HepG2 (cell line): ENCODE results near the gene RPE65. TPM values are rescaled to one million over a fixed set of nuclear protein-coding genes. Genes with fewer than 3 reads are reported as not detected.

ENCODE experiments used
- CAMTA2 ChIP-seq: sonication (generic); formaldehyde crosslinking; IDR thresholded peaks from 2 replicates; pipeline ENCODE4 v1.4.0; 2020; ENCODE audit warnings: mild to moderate bottlenecking, missing genetic modification reagents, borderline replicate concordance
- HCFC1 ChIP-seq: fragments of 150-350 bp; IDR thresholded peaks from 2 replicates; pipeline ENCODE4 v1.6.1; 2014; ENCODE audit warnings: low read depth, low read length
- MXD4 ChIP-seq: IDR thresholded peaks from 2 replicates; pipeline ENCODE4 v1.6.1; 2016; ENCODE audit warnings: mild to moderate bottlenecking, missing biosample characterization, missing genetic modification reagents
- NCOA1 ChIP-seq: sonication (generic); formaldehyde crosslinking; IDR thresholded peaks from 2 replicates; pipeline ENCODE4 v1.9.0; 2021; ENCODE audit warnings: missing genetic modification reagents
- ZNF12 ChIP-seq: sonication (generic); formaldehyde crosslinking; IDR thresholded peaks from 2 replicates; pipeline ENCODE4 v1.5.0; 2020; ENCODE audit warnings: missing genetic modification reagents
- ZNF225 ChIP-seq: sonication (generic); formaldehyde crosslinking; IDR thresholded peaks from 2 replicates; pipeline ENCODE4 v1.4.0; 2020; ENCODE audit warnings: mild to moderate bottlenecking, missing genetic modification reagents
- ZNF382 ChIP-seq: sonication (generic); formaldehyde crosslinking; IDR thresholded peaks from 2 replicates; pipeline ENCODE4 v1.5.0; 2020; ENCODE audit warnings: missing genetic modification reagents, mild to moderate bottlenecking, borderline replicate concordance
- ZNF564 ChIP-seq: sonication (generic); formaldehyde crosslinking; IDR thresholded peaks from 2 replicates; pipeline ENCODE4 v1.8.1; 2023; ENCODE audit warnings: mild to moderate bottlenecking, missing genetic modification reagents
- polyA plus RNA-seq, 8 experiments: library from polyadenylated mRNA; depleted of rRNA in 3 of 8; stranded (reverse) in 7 of 8; unstranded in 1 of 8; fragments of >200 nt; fragmentation: Illumina TruSeq in 4 of 8; extraction: Trizol in 4 of 8; gene quantifications; 2 replicates each; pipeline versions ENCODE4 v1.2.1 to v1.2.3, GENCODE V29; 2011 to 2016; ENCODE audit warnings: low read depth in 4 of 8, missing spikeins in 1 of 8, mixed read lengths in 1 of 8; ENCODE audit not compliant: insufficient read depth in 1 of 8
- total RNA-seq, 5 experiments: library from RNA; depleted of rRNA; stranded (reverse); fragments of >200 nt; fragmentation: Illumina TruSeq; extraction: Trizol; gene quantifications; 2 replicates each; pipeline ENCODE4 v1.2.3, GENCODE V29; 2016; ENCODE audit warnings: low read depth in 1 of 5
- TF ChIP-seq, protein P1 (sequence below): sonication (generic); formaldehyde crosslinking; IDR thresholded peaks from 2 replicates; pipeline ENCODE4 v1.5.0; 2020; ENCODE audit warnings: mild to moderate bottlenecking, missing genetic modification reagents
- TF ChIP-seq, protein P2 (sequence below): sonication (generic); formaldehyde crosslinking; IDR thresholded peaks from 2 replicates; pipeline ENCODE4 v1.4.0; 2020; ENCODE audit warnings: missing genetic modification reagents
- TF ChIP-seq, protein P3 (sequence below): sonication (generic); formaldehyde crosslinking; IDR thresholded peaks from 2 replicates; pipeline ENCODE4 v1.4.0; 2020; ENCODE audit warnings: mild to moderate bottlenecking, missing genetic modification reagents
- TF ChIP-seq, protein P4 (sequence below): sonication (generic); formaldehyde crosslinking; IDR thresholded peaks from 2 replicates; pipeline ENCODE4 v1.8.0; 2022; ENCODE audit warnings: mild to moderate bottlenecking, missing genetic modification reagents, moderate library complexity

The RPE65 gene
- total and polyA plus RNA-seq, 2 of the 13 experiments (the other 11 are each of a cell fraction or from before 2014, with no cell fraction given): not detected

DNA sequence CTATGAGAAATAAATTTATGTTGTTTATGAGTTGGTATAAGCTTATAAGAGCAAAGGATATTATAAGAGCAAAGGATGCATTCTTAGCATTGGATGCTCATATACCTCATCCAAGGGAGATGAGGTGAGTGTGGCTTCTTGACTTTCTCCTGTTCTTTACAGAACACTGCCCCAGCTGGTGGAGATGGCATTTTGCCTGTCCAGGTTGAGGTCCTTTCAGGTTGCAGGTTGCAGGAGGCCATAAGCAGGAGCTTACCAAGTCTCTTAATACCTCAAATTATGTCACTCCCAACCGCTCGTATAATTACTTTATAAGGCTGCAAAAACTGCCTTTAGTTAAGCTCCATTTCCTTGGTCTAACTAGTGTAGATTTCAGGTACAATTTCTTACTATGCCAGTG lies 66.7 kb downstream of the RPE65 start (continued):
- TF ChIP-seq, protein P1, sequence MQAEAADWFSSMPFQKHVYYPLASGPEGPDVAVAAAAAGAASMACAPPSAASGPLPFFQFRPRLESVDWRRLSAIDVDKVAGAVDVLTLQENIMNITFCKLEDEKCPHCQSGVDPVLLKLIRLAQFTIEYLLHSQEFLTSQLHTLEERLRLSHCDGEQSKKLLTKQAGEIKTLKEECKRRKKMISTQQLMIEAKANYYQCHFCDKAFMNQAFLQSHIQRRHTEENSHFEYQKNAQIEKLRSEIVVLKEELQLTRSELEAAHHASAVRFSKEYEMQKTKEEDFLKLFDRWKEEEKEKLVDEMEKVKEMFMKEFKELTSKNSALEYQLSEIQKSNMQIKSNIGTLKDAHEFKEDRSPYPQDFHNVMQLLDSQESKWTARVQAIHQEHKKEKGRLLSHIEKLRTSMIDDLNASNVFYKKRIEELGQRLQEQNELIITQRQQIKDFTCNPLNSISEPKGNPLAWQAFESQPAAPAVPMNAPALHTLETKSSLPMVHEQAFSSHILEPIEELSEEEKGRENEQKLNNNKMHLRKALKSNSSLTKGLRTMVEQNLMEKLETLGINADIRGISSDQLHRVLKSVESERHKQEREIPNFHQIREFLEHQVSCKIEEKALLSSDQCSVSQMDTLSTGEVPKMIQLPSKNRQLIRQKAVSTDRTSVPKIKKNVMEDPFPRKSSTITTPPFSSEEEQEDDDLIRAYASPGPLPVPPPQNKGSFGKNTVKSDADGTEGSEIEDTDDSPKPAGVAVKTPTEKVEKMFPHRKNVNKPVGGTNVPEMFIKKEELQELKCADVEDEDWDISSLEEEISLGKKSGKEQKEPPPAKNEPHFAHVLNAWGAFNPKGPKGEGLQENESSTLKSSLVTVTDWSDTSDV: no peak
- TF ChIP-seq, protein P2, sequence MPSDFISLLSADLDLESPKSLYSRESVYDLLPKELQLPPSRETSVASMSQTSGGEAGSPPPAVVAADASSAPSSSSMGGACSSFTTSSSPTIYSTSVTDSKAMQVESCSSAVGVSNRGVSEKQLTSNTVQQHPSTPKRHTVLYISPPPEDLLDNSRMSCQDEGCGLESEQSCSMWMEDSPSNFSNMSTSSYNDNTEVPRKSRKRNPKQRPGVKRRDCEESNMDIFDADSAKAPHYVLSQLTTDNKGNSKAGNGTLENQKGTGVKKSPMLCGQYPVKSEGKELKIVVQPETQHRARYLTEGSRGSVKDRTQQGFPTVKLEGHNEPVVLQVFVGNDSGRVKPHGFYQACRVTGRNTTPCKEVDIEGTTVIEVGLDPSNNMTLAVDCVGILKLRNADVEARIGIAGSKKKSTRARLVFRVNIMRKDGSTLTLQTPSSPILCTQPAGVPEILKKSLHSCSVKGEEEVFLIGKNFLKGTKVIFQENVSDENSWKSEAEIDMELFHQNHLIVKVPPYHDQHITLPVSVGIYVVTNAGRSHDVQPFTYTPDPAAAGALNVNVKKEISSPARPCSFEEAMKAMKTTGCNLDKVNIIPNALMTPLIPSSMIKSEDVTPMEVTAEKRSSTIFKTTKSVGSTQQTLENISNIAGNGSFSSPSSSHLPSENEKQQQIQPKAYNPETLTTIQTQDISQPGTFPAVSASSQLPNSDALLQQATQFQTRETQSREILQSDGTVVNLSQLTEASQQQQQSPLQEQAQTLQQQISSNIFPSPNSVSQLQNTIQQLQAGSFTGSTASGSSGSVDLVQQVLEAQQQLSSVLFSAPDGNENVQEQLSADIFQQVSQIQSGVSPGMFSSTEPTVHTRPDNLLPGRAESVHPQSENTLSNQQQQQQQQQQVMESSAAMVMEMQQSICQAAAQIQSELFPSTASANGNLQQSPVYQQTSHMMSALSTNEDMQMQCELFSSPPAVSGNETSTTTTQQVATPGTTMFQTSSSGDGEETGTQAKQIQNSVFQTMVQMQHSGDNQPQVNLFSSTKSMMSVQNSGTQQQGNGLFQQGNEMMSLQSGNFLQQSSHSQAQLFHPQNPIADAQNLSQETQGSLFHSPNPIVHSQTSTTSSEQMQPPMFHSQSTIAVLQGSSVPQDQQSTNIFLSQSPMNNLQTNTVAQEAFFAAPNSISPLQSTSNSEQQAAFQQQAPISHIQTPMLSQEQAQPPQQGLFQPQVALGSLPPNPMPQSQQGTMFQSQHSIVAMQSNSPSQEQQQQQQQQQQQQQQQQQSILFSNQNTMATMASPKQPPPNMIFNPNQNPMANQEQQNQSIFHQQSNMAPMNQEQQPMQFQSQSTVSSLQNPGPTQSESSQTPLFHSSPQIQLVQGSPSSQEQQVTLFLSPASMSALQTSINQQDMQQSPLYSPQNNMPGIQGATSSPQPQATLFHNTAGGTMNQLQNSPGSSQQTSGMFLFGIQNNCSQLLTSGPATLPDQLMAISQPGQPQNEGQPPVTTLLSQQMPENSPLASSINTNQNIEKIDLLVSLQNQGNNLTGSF (CRISPR knock-in tag): no peak
- TF ChIP-seq, protein P3, sequence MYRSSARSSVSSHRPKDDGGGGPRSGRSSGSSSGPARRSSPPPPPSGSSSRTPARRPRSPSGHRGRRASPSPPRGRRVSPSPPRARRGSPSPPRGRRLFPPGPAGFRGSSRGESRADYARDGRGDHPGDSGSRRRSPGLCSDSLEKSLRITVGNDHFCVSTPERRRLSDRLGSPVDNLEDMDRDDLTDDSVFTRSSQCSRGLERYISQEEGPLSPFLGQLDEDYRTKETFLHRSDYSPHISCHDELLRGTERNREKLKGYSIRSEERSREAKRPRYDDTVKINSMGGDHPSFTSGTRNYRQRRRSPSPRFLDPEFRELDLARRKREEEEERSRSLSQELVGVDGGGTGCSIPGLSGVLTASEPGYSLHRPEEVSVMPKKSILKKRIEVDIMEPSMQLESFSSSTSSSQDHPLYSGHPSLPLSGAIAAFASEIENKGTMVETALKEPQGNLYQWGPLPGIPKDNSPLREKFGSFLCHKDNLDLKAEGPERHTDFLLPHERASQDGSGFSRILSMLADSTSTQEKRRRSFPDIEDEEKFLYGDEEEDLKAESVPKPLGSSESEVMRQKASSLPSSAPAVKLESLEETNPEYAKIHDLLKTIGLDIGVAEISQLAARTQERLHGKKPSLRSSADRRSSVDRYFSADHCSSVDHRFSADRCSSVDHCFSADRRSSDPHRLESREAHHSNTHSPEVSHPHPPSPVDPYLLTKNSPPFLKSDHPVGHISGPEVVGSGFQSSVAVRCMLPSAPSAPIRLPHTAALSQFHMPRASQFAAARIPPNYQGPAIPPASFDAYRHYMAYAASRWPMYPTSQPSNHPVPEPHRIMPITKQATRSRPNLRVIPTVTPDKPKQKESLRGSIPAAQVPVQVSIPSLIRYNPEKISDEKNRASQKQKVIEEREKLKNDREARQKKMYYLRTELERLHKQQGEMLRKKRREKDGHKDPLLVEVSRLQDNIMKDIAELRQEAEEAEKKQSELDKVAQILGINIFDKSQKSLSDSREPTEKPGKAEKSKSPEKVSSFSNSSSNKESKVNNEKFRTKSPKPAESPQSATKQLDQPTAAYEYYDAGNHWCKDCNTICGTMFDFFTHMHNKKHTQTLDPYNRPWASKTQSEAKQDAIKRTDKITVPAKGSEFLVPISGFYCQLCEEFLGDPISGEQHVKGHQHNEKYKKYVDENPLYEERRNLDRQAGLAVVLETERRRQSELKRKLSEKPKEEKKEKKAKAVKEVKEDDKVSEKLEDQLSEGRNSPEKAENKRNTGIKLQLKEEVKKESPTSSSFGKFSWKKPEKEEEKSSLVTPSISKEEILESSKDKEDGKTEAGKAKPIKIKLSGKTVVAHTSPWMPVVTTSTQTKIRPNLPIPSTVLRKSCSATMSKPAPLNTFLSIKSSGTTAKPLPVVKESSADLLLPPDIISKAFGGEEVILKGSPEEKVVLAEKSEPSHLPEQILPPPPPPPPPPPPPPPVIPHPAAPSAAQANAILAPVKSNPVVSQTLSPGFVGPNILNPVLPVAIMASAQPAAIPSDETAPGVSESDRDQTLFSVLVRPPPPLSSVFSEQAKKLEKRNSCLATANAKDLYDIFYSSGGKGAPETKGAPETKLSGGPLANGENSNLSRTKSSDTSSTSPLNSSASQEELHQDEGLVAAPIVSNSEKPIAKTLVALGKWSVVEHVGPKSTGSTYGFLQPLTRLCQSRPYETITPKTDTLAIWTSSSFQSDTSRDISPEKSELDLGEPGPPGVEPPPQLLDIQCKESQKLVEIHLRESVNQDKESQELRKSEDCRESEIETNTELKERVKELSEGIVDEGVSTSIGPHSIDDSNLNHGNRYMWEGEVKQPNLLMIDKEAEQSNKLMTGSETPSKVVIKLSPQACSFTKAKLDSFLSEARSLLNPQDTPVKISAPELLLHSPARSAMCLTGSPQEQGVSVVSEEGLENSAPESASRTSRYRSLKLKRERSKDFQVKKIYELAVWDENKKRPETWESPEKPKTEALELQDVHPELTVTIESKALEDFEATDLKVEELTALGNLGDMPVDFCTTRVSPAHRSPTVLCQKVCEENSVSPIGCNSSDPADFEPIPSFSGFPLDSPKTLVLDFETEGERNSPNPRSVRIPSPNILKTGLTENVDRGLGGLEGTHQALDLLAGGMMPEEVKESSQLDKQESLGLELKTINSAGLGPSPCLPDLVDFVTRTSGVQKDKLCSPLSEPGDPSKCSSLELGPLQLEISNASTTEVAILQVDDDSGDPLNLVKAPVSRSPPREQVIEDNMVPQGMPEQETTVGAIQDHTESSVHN (CRISPR knock-in tag): no peak
- TF ChIP-seq NCOA1 (CRISPR knock-in tag) (no peak), ZNF564 (CRISPR knock-in tag) (no peak), ZNF12 (CRISPR knock-in tag) (no peak), ZNF225 (CRISPR knock-in tag) (no peak), CAMTA2 (CRISPR knock-in tag) (no peak), HCFC1 (no peak), MXD4 (CRISPR knock-in tag) (no peak), ZNF382 (no peak)
- TF ChIP-seq, protein P4, sequence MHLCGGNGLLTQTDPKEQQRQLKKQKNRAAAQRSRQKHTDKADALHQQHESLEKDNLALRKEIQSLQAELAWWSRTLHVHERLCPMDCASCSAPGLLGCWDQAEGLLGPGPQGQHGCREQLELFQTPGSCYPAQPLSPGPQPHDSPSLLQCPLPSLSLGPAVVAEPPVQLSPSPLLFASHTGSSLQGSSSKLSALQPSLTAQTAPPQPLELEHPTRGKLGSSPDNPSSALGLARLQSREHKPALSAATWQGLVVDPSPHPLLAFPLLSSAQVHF (CRISPR knock-in tag): no peak
- TF ChIP-seq, all 625 proteins: peak for 0
